ENCODE measurements around the gene FAM20B.

FAM20B gene

GRCh38 chr1:179089827-179090482 lies 64.3 kb downstream of the FAM20B start:
- no peak overlapping the region for H3K9ac ChIP-seq
- peaks cover 51% of the 10 kb centered on the region for H3K4me1 ChIP-seq (ENCODE audit: low read depth, poor library complexity, severe bottlenecking)
- TF ChIP-seq CTCF (conservative IDR thresholded peaks at IDR 0.05; ENCODE audit: low read depth, low read length) = no peak
- H3K27me3 ChIP-seq (ENCODE audit: insufficient read depth, low read depth) = no peaks in the 10 kb centered on the region
- H3K36me3 ChIP-seq (ENCODE audit: insufficient read depth) = peaks cover 15% of the 10 kb centered on the region; the same call in 1 of the 2 replicates
- H3K27ac ChIP-seq = no peak overlapping the region
- H4K20me1 ChIP-seq (ENCODE audit: insufficient read depth) = 0 out of 2 replicates have a peak, but pooled peaks cover 6% of the 10 kb centered on the region
- no peak overlapping the region for H3K4me3 ChIP-seq (IDR thresholded peaks at IDR 0.05; ENCODE audit: insufficient read depth, low read depth, low read length)
- H2AFZ ChIP-seq (ENCODE audit: low read depth) = no peak overlapping the region
- peaks cover 49% of the 10 kb centered on the region for H3K79me2 ChIP-seq (ENCODE audit: insufficient read depth, low read depth)
- no peak overlapping the region for H3K4me2 ChIP-seq

GRCh38 chr1:179090522-179090921 lies 64.8 kb downstream of the FAM20B start:
- no peak overlapping the region for H3K9ac ChIP-seq

GRCh38 chr1:179090923-179091322 lies 65.2 kb downstream of the FAM20B start:
- H3K4me3 ChIP-seq (IDR thresholded peaks at IDR 0.05; ENCODE audit: insufficient read depth, low read depth, low read length) = no peak overlapping the region
- H4K20me1 ChIP-seq (ENCODE audit: insufficient read depth) = 0 out of 2 replicates have a peak, but pooled peaks cover 6% of the 10 kb centered on the region
- H3K79me2 ChIP-seq (ENCODE audit: insufficient read depth, low read depth) = peaks cover 40% of the 10 kb centered on the region
- no peak overlapping the region for H2AFZ ChIP-seq (ENCODE audit: low read depth)
- H3K27me3 ChIP-seq (ENCODE audit: insufficient read depth, low read depth) = no peaks in the 10 kb centered on the region
- H3K4me1 ChIP-seq (ENCODE audit: low read depth, poor library complexity, severe bottlenecking) = peaks cover 43% of the 10 kb centered on the region
- H3K4me2 ChIP-seq = no peak overlapping the region
- no peak overlapping the region for H3K9ac ChIP-seq
- no peak for TF ChIP-seq CTCF (conservative IDR thresholded peaks at IDR 0.05; ENCODE audit: low read depth, low read length)
- H3K27ac ChIP-seq = no peak overlapping the region
- peaks cover 11% of the 10 kb centered on the region; the same call in 1 of the 2 replicates for H3K36me3 ChIP-seq (ENCODE audit: insufficient read depth)

More at GRCh38 chr1:179090522-179090921, 64.8 kb downstream of the FAM20B start:
- TF ChIP-seq CTCF (conservative IDR thresholded peaks at IDR 0.05; ENCODE audit: low read depth, low read length) = no peak
- Histone ChIP-seq H3K4me1 (ENCODE audit: low read depth, poor library complexity, severe bottlenecking) (peaks cover 45% of the 10 kb centered on the region), H3K27me3 (ENCODE audit: insufficient read depth, low read depth) (no peaks in the 10 kb centered on the region), H3K36me3 (ENCODE audit: insufficient read depth) (peaks cover 14% of the 10 kb centered on the region; the same call in 1 of the 2 replicates), H3K27ac (no peak overlapping the region), H3K4me2 (no peak overlapping the region), H4K20me1 (ENCODE audit: insufficient read depth) (0 out of 2 replicates have a peak, but pooled peaks cover 6% of the 10 kb centered on the region), H3K79me2 (ENCODE audit: insufficient read depth, low read depth) (peaks cover 44% of the 10 kb centered on the region), H2AFZ (ENCODE audit: low read depth) (no peak overlapping the region), H3K4me3 (IDR thresholded peaks at IDR 0.05; ENCODE audit: insufficient read depth, low read depth, low read length) (no peak overlapping the region)

- H3K4me3 ChIP-seq (IDR thresholded peaks at IDR 0.05; ENCODE audit: insufficient read depth, low read depth, low read length) = no peak overlapping the region
- peaks cover 11% of the 10 kb centered on the region; the same call in 1 of the 2 replicates for H3K36me3 ChIP-seq (ENCODE audit: insufficient read depth)
- no peak for TF ChIP-seq CTCF (conservative IDR thresholded peaks at IDR 0.05; ENCODE audit: low read depth, low read length)
- no peak overlapping the region for H3K4me2 ChIP-seq
- H2AFZ ChIP-seq (ENCODE audit: low read depth) = no peak overlapping the region
- no peaks in the 10 kb centered on the region for H3K27me3 ChIP-seq (ENCODE audit: insufficient read depth, low read depth)
- H4K20me1 ChIP-seq (ENCODE audit: insufficient read depth) = 0 out of 2 replicates have a peak, but pooled peaks cover 6% of the 10 kb centered on the region
- no peak overlapping the region for H3K9ac ChIP-seq
- H3K79me2 ChIP-seq (ENCODE audit: insufficient read depth, low read depth) = peaks cover 32% of the 10 kb centered on the region
- peaks cover 37% of the 10 kb centered on the region for H3K4me1 ChIP-seq (ENCODE audit: low read depth, poor library complexity, severe bottlenecking)
- no peak overlapping the region for H3K27ac ChIP-seq
These were observed 66.0 kb downstream of the FAM20B start for GRCh38 chr1:179091691-179092165.
